GM18909 (cell line): ENCODE measurements around the gene ZNF225.
"Not testable (repeated sequence)": the region's sequence is repeated elsewhere in the genome, so short reads cannot be mapped to it uniquely, and the experiment has no call there.

Experiments used
- ATAC-seq: cut with Tn5 transposase; IDR thresholded peaks from one replicate; pipeline ENCODE4 v1.9.1; 2021; ENCODE audit warnings: mild to moderate bottlenecking; ENCODE audit not compliant: unreplicated experiment, poor library complexity

ZNF225 gene

DNA sequence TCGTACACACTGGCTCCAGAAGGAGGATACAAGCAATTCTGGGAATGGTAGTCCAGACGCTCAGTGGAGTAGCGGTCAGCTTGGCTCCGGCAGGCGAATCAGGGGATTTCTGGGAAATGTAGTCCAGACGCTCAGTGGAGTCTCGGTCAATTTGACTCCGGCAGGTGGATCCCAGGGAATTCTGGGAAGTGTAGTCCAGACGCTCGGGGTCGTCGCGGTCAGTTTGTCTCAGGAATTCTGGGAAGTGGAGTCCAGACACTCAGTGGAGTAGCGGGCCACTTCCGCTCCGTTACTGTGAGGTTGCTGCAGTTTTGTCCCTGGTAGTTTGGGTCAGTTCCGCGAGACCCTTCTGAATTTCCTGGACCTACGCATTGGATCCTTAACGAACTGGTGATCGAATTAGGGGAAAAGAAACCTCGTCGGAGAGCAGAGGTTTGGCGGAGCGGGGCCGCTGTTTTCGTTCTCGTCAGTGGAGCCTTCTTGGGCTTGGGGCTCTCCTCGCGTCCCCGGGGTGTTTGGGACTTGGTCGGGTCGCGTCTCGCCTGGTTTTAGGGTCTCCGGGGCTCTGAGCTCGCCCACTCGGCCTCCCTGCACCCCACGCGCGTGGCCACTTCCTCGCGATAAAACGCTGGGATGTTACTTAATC, at the start of gene ZNF225:
Gene ZNF225 (plus strand): TSS at position 262 of the 646 bp plus-strand sequence. CDS start 2,429 bp downstream, outside the sequence.
- ATAC-seq, result peak; percentile 91

- no peak for ATAC-seq
Measured at GRCh38 chr19:44066305-44066704, 46.9 kb upstream of the ZNF225 start.

DNA sequence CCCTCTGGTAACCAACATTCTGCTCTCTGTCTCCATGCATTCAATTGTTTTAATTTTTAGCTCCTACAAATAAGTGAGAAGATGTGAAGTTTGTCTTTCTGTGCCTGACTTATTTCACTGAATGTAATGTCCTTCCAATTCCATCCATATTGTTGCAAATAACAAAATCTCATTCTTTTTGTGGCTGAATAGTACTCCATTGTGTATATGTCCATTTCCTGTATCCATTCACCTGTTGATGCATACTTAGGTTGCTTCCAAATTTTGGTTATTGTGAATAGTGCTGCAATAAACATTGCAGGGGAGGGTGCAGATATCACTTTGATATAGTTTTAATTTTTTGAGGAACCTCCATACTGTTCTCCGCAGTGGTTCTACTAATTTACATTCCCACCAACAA, 43.8 kb upstream of the ZNF225 start:
- ATAC-seq, result no peak

DNA sequence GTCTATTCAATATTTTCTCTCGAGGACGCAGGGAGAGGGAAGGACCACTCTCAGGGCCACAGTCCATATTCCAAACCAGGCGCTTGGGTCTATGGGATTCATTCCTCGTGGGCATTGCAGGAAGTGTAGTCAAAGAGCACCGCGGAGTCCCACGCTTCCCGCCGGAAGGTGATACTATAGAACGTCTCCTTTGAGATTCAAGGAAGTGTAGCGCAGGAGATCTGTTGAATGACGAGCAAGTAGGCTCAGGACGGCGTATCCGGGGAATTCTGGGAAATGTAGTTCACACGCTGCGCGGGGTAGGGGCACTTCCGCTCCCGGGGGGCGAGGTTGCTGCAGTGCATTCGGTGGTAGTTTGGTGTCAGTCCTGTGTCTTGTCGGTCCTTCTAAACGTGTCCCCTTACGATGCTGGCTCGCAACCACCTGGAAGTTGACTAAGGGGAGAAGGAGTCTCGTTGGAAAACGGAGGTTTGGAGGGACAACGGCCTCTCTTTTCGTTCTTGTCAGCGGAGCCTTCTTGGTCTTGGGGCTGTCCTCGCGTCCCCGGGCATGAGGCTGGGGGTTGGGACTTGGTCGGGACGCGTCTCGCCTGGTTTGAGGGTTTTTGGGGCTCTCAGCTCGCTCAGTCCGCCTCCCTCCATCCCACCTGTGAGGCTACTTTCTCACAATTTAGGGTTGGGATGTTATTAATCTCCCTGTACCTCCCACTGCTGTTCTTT, 41.2 kb upstream of the ZNF225 start, which contains the start of gene ZNF284:
Gene ZNF284 (plus strand): TSS at position 336 of the 719 bp plus-strand sequence. CDS start 4,231 bp downstream, outside the sequence.
- ATAC-seq, result peak; percentile 95

GRCh38 chr19:44072543-44073401, 40.4 kb upstream of the ZNF225 start:
- ATAC-seq, result no peak

DNA sequence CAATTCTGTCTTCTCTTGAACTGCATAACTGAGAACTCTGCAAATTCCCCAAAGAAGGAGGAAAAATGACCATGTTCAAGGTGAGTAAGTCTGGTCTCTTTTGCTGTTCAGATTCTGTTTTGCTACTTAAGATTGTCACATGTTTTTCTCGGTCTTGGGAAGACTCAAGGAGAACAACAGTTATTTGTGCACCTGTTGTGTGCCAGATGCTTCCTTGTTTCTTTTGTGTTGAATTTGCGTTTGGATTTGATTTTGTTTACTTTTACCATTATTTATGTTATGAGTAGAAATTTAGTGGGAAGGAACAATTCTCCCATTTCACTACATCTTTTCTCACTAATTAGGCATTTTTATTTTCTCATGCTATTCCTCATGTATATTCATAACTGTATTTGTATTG, 36.9 kb upstream of the ZNF225 start:
- no peak for ATAC-seq

- no peak for ATAC-seq
Measured at GRCh38 chr19:44092108-44092507, 21.1 kb upstream of the ZNF225 start.

- ATAC-seq, result peak; percentile 87
Measured at GRCh38 chr19:44093931-44094765, 19.1 kb upstream of the ZNF225 start, which contains the start of gene ZNF224. Gene ZNF224, plus strand, starts transcription at chr19:44094361. Its CDS starts 3,513 bp downstream, at chr19:44097874.

DNA sequence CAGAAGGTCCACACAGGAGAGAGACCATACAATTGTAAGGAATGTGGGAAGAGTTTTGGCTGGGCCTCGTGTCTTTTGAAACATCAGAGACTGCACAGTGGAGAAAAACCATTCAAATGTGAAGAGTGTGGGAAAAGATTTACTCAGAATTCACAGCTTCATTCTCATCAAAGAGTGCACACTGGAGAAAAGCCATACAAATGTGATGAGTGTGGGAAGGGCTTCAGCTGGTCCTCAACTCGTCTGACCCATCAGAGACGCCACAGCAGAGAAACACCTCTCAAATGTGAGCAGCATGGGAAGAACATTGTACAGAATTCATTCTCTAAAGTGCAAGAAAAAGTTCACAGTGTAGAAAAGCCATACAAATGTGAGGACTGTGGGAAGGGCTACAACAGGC, 5.4 kb upstream of the ZNF225 start:
- ATAC-seq, result no peak

GRCh38 chr19:44109458-44109857, 3.7 kb upstream of the ZNF225 start:
- no peak for ATAC-seq

DNA sequence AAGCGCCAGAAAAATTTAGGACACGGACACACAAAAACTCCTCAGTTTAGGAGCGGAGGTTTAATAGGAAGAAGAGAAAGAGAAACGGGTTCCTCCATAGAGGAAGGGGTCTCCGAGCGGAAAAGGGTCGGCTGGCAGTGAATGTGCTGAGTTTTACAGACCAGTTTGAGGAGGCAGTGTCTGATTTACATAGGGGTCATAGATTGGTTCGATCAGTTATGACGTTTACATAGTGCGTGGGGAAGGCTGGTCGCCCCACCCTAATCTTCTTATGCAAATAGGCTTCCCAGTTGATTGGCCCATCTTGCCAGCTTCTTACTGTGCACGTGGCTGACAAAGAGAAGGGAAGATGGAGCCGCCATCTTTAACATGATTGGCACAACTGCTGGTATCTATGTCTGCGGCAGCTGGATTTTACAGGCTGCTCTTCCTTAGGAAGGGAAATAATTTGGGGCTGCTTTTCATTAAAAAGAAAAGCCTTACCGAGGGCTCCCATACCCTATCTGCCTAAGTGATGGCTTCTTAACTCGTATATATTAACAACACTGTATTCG, 1.2 kb upstream of the ZNF225 start:
- no peak for ATAC-seq

DNA sequence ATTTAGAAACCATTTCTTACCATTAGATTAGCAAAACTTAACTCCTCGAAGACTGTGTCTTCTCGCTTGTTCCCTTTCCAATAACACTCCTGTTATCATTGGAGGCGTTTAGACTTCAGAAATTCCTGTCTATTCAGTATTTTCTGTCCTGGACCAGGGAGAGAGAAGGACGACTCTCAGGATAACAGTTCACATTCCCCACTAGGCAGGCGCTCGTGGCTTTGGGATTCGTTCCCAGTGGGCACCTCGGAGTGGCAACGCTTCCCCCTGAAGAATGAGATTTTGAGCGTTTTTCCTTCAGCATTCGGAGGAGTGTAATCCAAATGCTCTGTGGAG, 429 bp upstream of the ZNF225 start:
- ATAC-seq, result peak; percentile 18

GRCh38 chr19:44113784-44114390, 688 bp downstream of the ZNF225 start:
- no peak for ATAC-seq

- ATAC-seq, result not testable (repeated sequence)
Measured at GRCh38 chr19:44121162-44121561, 8.0 kb downstream of the ZNF225 start.

GRCh38 chr19:44131955-44132354, 18.8 kb downstream of the ZNF225 start:
- no peak for ATAC-seq

- ATAC-seq, result peak; percentile 63
Measured at GRCh38 chr19:44141191-44142058, 28.2 kb downstream of the ZNF225 start, which contains the start of gene ZNF234. Gene ZNF234, plus strand, starts transcription at chr19:44141554. Its CDS starts 3,079 bp downstream, at chr19:44144633.

DNA sequence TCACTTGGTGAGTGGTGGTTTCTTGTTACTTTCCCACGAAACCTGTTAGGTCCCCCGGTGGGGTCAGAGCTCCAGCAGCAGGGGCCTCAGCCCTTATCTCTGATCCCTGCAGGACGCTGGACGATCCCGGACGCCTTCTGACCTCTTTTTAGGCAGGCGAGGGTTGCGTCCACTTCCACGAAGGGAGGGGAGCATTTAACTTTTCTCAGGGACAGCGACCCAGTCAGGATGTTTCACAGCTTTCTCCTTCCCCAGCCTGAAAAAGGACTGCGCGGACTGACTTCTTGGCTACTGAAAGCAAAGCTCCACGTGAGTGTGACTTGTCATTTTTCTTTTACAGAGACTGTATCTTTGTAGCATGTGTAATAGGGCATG, 28.8 kb downstream of the ZNF225 start:
- no peak for ATAC-seq

DNA sequence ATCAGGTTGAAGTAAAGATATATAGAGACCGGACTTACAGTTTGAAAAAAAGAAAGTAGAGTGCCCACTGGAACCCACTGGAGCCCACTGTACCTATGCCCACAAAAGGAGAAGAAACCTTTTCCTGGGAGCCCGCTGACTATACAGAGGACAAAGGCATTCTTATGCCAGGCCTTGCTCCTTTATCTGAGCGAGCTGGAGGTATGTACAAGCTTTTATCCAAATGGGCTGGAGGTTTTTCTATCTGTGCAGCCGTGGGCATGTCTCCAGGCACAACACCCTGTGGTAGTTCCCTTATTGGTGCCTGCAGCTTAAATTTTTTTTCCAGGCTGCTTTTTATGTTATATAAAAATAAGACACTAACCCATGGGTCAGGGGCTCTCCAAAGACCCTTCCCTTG, 36.6 kb downstream of the ZNF225 start:
- no peak for ATAC-seq
